GM21529 (cell line): ENCODE results near the gene P2RX1.
"Not testable (repeated sequence)": the region's sequence is repeated elsewhere in the genome, so short reads cannot be mapped to it uniquely, and the experiment has no call there.

Experiments
- ATAC-seq: cut with Tn5 transposase; IDR thresholded peaks from one replicate; pipeline ENCODE4 v1.9.1; 2021; ENCODE audit not compliant: unreplicated experiment

The P2RX1 gene

DNA sequence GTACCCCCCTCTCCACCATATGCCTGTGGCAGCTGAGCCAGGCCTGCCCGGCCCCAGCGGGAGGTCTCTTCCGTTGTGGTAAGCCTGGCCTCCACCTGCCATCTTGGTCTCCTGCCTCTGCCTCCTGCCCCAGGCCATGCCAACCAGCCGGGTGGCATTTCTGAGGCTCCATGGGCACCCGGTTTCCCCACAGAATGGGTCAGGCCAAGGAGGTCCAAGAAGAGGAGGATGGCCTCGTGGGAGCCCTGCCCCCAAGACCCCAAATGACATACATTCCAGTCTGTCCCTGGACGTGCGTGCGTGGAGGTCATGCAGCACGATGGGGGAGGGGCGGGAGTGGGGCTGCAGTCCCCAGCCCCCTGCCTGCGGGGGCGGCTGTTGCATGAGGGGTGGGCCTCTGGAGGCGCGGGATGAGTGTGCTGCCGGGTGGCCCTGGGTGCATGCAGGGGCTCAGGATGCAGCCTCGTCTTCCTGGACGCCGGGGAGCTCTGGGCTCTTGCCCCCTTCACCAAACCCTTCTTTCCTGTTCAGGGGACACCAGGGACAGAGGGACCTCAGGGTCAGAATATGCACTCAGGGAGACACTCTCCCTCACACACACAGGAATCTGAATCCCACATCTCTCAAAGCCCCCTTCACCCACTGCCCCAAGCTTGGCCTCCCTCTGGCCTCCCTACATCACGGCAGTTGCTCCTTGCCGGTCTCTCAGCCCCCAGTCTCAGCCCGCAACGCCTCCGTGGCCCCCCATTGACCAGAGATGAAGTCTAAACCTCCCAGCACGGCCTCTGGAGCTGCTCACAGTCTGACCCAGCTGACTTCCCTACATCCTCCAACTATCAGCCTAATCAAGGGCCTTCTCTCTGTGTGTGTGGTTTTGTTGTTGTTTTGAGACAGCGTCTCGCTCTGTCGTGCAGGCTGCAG, 54.2 kb downstream of the P2RX1 start:
- ATAC-seq, result no peak

DNA sequence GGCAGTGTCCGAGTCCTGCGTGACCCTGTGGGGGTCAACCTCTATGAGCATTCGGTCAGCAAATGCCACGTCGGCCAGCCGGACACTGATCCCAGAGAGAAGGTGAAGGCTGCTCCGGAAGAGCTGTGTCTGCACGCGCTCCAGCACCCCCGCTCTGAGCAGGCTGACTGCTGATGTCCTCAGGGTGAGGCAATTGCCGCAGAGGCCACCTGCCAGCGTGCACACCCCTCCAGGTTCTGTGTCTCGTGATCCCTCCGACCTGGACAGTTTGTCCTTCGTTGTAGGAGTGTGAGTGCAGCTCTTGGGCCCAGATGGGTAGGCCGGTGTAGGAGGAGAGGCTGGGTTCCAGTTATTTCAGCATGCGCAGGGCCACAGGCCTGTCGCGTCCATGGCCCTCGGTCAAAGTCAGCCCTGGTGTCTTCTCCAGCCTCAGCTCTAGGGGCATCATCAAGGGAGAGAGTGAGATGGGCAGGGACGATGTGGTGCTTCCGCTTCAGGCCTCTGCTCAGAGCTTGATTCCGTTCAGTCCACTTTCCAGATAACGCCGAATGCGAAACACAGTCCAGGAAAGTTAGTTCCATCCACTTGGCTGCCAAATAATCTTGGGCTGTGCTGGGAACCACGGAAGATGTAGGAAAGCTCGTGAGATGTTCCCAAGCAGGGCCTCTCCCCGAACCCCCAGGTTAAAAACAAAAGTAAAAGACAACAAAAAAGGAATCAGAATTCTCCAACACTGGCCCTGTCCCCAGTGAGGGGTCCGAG, 55.1 kb downstream of the P2RX1 start:
- no peak for ATAC-seq

DNA sequence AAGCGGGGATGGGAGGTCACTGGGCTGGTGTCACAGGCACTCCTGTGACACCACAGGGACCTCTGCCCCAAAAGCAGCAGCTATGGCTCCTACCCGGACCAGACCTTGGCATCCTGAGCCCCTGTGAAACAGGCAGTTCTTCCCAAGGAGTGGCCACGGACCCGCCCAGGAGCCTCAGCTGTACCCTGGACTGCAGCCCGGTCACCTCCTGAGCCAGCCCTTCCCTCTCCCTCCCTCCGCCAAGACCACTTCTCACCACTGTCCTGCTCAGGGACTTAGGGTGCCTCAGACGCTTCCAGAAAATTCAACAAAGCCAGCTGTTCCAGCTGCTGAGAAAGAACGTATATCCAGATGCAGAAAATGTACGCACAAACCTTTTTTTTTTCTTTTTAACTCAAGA, 56.3 kb downstream of the P2RX1 start:
- no peak for ATAC-seq

DNA sequence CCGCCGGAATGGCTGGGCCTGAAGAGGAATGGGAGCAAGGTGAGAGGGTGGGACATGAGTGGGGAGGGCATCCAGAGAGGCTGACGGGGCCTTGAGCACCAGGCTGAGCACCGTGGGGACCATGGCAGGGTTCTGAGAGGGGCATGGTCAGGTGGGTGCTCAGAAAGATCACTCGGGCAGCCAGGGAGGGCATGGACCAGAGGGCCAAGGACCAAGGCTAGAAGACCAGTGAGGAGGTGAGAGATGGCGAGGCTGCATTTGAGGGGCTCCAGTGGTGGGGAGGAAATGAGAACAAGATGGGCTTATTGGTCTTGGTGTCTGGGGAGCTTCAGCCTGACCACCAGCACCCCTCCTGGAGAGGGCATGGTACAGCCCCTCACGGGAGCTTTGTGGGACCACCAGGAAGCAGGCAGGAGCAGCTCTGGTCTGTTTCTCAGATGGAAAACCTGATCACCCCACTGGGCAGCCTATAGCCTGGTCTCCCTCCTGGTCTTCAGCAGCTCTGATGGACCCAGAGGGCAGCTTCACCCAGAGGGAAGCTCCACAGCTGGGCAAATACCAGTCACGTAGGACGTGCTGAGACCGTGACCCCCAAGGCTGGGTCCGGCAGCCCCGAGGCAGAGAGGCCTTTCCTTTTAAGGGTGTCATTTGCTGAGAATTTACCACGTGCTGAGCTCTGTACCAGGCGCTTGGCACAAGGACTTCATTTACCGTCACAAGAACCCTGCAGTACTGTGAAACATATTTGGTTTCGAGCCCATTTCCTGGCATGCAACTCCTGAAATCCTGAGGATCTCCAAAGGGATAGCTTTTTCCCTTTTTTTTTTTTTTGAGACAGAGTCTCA, 58.8 kb downstream of the P2RX1 start:
- no peak for ATAC-seq

DNA sequence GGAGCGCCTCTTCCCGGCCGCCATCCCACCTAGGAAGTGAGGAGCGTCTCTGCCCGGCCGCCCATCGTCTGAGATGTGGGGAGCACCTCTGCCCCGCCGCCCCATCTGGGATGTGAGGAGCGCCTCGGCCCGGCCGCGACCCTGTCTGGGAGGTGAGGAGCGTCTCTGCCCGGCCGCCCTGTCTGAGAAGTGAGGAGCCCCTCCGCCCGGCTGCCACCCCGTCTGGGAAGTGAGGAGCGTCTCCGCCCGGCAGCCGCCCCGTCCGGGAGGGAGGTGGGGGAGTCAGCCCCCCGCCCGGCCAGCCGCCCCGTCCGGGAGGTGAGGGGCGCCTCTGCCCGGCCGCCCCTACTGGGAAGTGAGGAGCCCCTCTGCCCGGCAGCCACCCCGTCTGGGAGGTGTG, 62.1 kb downstream of the P2RX1 start:
- not testable (repeated sequence) for ATAC-seq

DNA sequence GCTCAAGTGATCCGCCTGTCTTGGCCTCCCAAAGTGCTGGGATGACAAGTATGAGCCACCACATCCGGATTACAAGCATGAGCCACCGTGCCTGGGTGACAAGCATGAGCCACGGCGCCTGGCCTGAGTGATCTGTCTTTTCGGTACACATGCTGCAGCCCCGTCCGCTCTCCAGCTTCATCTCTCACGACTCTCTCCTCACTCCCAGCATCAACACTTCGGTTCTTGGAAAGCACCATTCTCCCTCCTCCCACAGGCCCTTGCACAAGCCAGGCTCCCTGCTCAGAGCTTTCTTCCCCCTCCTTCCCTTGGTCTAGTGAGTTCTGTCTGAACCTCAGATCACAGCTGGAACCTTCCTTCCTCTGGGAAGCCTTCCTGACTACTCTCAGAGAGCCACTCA, 63.7 kb downstream of the P2RX1 start:
- ATAC-seq, result no peak

DNA sequence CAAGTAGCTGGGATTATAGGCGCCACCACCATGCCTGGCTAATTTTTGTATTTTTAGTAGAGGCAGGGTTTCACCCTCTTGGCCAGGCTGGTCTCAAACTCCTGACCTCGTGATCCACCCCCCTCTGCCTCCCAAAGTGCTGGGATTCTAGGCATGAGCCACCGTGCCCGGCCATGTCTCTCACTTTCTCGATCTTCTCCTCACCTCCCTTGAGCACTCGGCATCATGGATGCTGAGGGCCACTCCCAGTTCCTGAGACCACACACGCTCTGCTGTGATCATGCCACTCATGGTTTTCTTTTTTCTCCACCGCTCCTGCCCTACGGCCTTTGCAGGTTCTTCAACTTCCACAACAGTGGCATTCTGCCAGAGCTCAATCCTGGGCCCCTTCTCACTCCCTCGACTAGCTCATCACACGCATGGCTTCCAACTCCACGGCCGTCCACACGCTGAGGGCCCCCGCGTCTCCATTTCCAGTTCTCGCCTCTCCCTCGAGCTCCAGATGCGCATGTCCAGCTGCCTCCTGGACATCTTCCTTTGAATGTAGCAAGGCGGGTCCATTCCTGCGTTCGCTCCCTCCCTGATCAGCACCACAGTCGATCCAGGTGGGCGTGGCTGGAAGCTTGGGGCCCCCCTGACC, 64.7 kb downstream of the P2RX1 start:
- no peak for ATAC-seq

DNA sequence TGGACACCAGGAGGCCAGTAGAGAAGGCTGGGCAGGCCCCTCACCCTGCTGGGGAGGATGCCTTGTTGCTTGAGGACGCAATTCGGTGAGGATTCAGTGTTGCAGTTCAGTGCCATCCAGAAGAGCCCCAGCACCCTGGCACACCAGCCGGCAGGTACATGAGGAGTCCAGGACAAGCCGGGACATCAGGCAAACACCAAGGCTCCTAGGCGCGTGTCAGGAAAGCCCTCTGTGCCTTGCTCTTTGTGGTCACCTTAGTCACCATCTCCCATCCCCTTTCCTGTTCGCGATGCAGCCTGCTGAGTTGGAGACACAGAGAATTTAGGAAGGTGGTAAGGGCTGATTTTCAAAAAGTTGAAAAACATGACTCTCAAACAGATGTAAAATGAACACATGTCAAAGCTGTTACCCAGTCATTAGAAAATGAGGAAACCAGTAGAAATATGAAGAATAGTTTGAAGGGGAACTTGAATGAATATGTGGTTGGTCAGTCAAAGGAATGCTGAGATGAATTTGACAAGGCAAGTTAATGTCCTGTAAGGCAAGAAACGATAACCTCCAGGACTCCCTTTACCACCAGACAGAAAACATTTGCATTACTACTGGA, 67.9 kb downstream of the P2RX1 start:
- ATAC-seq, result no peak

DNA sequence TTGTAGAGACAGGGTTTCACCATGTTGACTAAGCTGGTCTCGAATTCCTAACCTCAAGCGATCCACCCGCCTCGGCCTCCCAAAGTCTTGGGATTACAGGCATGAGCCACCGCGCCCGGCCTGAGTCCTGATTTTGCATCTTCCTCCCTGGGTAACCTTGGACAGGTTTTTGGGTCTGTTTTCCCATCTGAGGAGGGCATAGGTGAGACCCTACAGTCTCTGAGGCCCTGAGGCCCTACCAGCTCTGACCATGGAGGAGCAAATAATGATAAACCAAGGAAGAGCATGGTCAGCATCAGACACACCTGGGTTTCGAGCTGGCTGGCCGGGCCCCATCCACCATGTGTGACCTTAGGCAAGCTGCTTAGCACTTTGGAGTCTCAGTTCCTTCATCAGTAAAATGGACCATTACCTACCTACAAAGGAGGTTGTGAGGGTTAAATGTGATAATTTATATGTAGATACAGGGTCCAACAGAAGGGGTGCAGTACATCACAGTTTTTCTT, 69.0 kb downstream of the P2RX1 start:
- no peak for ATAC-seq
